ENCODE data around the gene BCO2.
"Not testable (repeated sequence)": the region's sequence is repeated elsewhere in the genome, so short reads cannot be mapped to it uniquely, and the experiment has no call there.

BCO2 gene

DNA sequence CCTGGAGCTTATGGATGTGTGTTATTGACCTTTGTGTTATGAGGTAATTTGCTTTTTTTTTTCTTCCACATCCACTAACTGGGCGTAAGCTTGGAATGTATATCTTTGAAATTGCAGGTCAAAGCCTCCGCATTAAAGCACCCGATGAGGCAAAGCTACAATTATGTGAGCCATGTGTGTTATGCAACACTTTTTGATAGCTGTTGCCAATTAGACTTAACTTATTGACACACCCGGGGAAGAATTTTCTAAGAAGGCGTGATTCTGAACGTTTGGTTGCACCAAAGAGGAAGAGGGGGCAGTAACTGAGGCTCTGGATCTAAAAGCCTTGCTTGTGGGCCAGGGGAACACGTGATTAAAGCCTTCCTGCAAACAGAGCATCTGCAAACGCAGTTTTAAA, 8.8 kb upstream of the BCO2 start:
- DNase-seq (ENCODE audit: low read depth), result no peak

DNA sequence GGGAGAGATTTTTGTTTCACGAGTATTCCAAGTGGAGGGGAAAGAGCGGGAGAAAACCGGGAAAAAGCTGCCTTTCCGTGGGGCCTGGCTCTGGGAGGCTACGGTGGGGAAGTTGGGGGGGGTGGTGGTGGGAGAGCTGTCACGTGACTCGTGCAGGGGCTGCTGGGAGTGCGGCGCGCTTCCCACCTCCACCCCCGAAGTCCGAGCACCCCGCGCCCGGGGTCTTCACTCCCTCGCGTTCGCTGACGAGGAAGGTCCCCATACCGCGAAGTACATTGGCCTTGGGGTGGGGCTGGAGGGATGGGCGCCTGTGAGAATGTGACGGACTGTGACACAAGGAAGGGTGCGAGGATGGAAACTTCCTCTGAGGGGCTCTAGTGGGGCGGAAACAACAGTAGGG, 8.2 kb upstream of the BCO2 start, which contains the start of gene TEX12:
TSS of gene TEX12 (plus strand) at position 228 of the 400 bp plus-strand sequence. CDS start 1,897 bp downstream, outside the sequence.
- DNase-seq (ENCODE audit: low read depth), result no peak

DNA sequence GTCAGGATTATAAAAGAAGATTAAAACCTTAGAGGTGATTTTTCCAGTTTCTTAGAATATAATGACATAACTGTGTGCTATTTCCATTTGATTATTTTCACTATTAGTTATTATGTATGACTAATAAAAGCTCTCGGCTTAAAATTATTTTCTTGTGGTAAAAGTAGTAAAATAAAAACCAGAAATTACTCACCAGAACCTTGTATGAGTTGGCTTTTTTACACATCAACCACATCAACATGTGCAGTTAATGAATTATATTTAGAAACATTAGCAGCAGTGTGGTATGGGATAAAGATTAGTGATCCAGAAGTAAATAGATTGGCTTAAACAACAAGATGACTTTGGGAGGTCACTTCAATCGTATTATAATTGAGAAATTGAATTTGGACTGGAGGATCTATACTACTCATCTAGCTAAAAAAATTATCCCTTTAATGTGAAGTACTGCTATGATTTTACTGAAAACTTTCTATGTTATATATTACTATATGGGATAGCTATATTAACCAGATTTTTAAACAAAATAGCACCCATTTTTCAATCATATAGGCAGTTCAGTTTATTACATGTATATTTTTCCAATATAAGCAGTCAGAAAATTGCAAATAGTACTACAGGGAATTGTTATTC, 2.8 kb upstream of the BCO2 start:
- DNase-seq (ENCODE audit: low read depth), result no peak

DNA sequence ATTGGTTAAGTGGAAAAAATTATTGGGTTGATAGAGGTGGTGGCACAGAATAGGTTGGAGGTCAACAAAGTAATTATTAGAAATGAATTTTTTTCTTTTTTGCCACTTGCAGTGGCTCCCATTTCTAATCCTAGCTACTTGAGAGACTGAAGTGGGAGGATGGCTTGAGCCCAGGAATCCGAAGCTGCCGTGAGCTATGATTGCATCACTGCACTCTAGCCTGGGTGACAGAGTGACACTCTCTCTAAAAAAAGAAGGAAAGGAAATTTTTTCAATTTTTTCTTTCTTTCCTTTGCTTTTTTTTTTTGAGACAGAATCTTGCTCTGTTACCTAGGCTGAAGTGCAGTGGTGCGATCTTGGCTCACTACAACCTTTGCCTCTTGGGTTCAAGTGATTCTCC, 2.2 kb upstream of the BCO2 start:
- no peak for DNase-seq (ENCODE audit: low read depth)

DNA sequence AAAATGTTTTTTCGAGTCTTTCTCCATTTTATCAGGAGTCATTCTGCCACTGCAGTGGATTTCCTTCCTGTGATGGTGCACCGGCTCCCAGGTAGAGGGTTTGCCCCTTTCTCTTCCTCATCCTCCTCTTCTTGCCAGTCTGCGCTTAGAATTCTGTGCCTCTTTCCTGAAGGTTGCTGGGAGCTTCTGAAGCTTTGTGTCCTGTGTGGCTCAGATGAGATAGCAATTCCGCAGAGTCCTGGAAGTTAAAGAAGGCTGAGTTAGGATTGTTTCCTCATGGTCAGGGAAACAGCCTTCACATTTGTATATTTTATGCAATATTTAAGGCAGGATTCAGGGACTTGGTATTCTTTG, 264 bp downstream of the BCO2 start:
- no peak for DNase-seq (ENCODE audit: low read depth)

DNA sequence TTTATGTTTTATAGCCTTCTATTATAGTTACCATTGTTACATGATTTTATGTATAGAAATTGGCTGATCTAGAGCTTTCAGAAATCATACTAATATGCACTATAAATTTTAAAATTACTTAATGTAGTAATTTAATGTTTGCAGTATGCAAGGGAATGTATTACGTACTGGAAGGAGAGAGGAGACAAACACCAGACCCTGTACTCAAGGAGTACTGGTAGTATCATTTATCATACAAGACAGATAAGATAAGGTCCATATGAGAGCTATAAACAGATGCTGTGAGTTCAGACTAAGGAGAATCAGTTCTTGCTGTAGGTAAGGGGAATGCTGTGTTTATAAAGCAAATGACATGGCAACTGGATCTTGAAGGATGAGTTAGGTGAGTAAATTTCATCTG, 765 bp downstream of the BCO2 start:
- DNase-seq (ENCODE audit: low read depth), result no peak

DNA sequence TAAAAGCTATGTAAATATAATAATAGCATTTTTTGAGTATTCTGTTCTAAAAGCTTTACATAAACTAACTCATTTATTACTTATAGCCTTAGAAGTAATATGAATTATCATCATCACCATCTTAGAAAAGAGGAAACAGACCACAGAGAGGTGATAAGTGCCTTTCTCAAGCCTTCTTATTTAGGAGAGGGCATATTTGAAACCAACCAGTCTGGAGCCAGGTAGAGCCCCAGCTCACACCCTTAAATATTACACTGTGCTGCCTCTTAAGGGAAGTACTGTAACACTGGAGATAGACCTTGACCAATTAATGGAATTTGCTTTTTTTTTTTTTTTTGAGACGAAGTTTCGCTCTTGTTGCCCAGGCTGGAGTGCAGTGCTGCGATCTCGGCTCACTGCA, 2.3 kb downstream of the BCO2 start:
- no peak for DNase-seq (ENCODE audit: low read depth)

DNA sequence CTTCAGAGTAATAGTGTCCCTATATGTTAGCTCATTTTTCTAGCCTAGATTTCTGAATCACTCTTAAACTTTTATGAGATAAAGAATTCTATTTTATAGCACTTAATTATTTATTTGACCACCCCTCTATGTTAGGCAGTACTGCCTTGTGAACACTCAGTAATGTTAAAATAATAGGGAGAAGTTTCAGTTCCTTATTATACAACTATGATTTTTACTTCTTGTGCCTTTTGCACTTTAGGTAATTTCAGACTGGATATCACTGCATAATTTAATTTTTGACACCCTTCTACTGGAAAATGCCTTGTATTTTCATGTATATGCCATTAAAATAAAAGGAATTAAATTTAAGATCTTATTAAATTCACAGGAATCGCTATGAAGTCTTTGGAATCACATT, 3.1 kb downstream of the BCO2 start:
- DNase-seq (ENCODE audit: low read depth), result no peak

DNA sequence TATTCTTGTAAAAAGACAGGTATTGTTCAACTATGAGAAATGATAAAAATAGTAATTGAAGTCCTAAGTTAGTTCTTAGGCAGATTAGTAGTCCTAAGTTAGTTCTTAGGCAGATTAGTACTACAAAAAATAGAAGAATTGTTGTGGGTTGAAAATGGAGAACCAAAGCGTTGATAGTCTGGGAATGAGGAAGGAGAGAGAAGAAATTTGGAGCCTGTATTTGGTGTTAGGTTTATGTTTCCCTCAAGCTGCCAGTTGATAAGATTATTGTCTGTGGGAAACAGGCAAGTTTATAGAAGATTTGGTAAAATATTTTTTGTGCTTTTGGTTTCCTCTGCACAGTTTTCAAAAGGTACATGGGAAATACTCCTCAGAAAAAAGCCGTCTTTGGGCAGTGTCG, 3.6 kb downstream of the BCO2 start:
- DNase-seq (ENCODE audit: low read depth), result no peak

DNA sequence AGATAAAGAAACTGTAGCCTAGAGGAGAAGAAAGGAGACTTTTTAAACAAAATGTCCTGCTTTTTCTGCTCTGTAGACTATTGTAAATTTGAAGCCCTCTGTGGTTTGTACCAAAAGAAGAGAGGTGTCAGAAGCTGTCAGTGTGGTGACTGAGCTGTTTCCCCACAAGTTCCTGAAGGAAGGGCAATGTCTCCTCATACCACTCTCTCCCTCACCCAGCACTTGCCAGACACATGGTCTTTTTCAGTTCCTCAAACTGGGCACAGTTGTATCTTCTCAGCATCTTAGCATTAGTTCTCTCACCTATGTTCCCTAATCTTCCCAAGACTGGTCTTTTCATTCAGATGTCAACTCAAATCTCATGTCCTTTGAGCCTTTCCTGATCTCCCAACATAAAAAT, 4.3 kb downstream of the BCO2 start:
- no peak for DNase-seq (ENCODE audit: low read depth)

DNA sequence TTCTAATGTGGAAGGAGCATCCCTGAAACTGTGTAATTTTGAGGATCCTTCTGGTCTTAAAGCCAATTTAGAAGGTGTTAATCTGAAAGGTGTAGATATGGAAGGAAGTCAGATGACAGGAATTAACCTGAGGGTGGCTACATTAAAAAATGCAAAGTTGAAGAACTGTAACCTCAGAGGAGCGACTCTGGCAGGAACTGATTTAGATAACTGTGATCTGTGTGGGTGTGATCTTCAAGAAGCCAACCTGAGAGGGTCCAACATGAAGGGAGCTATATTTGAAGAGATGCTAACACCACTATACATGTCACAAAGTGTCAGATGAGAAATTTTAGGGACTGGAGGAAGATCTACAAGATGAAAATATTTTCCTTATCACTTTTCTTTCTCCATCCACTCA, 7.6 kb downstream of the BCO2 start:
- DNase-seq (ENCODE audit: low read depth), result no peak

DNA sequence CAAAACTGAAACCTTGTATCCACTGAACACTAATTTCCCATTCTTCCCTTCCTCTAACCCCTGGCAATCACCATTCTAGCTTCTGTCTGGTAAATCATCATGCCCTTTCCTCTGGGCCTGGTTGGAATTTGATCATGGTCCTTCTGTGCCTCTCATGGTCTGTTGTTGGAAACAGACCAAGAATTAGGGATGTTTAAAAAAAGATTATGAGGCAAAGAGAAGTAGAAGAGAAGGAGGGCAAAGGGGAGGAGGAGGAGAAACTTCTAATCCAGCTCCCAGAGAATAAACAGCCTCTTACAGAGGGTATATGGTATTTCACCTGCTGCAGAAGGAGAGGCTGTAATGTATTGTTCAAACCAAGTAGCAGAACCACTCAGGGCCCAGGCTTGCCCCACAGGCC, 10.6 kb downstream of the BCO2 start:
- no peak for DNase-seq (ENCODE audit: low read depth)

DNA sequence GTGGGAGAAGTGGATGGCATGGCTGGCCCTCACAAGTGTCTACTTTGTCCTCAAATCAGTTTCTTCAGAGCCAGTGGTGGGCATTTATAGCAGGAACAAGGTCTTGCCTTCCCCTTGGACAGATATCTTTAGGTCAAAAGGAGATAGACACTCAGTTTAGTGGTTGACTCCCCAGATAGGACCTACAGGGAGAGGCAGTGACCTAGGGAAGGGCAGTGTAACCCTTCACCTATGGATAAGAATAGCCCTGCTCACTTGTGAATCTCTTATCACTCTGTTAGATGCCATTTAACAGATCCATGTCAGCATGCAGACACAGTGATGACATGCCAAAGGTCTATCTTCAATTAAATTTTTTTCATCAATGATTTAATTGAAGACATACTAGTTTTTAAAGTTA, 11.0 kb downstream of the BCO2 start:
- DNase-seq (ENCODE audit: low read depth), result no peak

DNA sequence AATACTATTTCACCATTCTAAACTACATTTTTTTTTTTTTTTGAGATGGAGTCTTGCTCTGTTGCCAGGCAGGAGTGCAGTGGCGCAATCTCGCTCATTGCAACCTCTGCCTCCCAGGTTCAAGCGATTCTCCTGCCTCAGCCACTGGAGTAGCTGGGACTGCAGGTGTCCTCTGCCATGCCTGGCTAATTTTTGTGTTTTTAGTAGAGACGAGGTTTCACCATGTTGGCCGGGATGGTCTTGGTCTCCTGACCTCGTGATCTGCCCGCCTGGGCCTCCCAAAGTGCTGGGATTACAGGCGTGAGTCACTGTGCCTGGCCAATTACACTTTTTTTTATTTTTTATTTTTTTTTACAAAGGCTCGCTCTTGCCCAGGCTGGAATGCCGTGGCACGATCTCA, 19.8 kb downstream of the BCO2 start:
- DNase-seq (ENCODE audit: low read depth), result not testable (repeated sequence)

DNA sequence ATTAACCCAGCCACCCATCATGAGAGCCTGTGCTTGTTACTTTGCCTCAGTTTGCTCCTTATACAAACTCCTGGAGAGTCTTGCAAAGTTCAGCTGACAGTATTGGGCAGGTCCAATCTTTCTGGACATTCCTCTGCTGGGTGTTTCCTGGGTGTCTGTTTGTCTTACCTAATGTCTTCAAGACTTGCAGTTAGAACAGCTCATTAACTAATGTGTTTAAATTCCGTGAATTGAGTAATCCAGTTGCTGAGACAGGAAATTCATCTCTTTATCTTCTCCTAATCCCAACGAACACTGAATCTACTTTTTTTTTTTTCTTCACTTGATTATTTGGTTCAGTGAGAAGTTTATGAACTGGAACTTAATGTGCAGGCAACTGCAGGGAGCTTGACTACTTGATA, 20.6 kb downstream of the BCO2 start:
- DNase-seq (ENCODE audit: low read depth), result no peak

DNA sequence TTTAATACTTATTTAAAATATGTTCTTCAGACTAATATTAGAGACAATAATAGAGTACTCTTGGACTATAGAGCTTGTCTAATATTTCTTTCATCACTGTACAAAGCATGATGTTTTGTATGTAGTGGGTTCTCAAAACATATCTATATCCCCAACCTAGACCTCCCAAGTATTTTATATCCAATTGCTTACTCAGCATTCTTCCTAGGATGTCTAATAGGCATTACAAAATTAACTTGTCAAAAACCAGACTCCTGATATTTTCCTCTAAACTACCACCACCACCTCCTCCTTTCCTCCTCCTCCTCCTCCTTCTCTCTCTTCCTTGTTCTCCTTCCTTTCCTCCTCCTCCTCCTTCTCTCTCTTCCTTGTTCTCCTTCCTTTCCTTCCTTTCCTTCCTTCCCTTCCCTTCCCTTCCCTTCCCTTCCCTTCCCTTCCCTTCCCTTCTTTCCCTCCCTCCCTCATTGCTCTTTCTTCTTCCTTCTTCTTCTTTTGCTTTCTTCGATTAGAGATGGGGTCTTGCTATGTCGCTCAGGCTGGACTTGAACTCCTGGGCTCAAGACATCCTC, 21.3 kb downstream of the BCO2 start:
- no peak for DNase-seq (ENCODE audit: low read depth)

DNA sequence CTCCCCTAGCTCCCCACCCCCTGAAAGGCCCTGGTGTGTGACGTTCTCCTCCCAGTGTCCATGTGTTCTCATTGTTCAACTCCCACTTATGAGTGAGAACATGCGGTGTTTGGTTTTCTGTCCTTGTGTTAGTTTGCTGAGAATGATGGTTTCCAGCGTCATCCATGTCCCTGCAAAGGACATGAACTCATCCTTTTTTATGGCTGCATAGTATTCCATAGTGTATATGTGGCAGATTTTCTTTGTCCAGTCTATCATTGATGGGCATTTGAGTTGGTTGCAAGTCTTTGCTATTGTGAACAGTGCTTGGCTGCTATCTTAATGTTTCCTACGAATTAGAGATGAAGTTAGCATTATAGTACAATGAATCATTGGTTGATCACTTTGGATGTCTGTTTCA, 23.8 kb downstream of the BCO2 start:
- DNase-seq (ENCODE audit: low read depth), result not testable (repeated sequence)

DNA sequence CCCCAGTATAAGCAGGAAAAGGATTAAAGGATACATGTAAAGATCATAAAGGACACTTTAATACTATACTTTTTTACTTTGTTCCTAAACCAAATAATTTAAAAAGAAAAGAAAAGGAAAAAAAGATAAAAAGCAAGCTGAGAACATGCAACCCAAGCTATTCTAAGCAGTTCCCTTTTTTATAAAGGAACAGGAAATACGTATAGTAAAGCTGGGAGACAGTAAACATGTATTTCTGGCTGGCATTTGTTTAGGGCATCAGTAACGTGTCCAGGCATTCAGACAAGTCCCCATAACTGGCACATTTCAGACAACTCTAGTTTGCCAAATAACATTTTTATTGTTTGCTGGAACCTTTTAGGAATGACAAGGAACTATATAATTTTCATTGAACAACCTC, 24.9 kb downstream of the BCO2 start:
- no peak for DNase-seq (ENCODE audit: low read depth)

DNA sequence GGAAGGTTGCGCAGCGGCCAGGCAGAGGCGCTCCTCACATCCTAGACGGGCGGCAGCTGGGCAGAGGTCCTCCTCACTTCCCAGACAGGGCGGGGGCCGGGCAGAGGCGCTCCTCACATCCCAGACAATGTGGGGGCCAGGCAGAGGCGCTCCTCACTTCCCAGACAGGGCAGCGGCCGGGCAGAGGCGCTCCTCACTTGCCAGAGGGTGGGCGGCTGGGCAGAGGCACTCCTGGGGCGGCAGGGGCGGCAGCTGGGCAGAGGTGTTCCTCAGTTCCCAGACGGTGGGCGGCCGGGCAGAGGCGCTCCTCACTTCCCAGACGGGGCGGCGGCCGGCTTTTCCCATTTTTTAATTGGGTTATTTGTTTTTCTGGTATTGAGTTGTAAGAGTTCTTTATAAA, 30.8 kb downstream of the BCO2 start:
- no peak for DNase-seq (ENCODE audit: low read depth)

DNA sequence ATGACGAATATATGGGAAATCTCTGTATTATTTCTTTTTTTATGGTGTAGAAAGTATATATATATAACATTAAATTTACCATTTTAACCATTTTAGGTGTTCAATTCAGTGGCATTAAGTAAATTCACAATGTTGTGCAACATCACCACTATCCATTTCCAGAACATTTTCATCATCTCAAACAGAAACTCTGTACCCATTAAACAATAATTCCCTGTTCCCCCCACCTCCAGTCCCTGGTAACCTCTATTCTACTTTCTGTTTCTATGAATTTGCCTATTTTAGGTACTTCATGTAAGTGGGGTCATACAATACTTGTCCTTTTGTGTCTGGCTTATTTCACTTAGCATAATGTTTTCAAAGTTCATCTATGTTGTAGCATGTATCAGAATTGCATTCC, 35.6 kb downstream of the BCO2 start:
- no peak for DNase-seq (ENCODE audit: low read depth)

DNA sequence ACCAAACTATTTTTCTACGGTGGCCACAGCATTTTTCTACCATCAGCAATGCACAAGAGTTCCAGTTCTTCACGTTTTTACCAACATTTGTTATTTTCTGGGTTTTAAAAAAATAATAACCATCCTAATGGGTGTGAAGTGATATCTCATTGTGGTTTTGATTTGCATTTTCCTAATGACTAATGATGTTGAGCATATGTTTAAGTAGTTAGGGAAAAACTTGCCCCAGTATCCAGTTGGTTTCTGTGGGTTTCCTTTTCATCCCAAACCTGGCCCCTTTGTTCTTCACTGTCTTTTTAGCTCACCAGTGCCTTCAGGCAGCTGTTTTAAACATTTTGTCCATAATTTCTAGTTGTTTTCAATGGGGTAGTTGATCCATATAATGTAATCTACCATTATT, 36.2 kb downstream of the BCO2 start:
- no peak for DNase-seq (ENCODE audit: low read depth)

DNA sequence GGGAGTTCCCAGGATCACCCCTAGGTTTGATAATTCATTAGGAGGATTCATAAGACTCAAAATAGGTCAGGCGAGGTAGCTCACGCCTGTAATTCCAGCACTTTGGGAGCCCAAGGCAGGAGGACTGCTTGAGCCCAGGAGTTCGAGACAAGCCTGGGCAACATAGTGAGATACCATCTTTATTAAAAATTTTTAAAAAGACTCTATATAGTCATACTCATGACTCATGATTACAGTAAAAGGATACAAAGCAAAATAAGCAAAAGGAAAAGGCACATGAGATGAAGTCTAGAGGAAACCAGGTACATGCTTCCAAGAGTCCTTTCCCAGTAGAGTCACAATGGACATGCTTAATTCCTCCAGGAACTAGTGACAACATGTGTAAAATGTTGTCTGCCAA, 37.0 kb downstream of the BCO2 start:
- DNase-seq (ENCODE audit: low read depth), result no peak

DNA sequence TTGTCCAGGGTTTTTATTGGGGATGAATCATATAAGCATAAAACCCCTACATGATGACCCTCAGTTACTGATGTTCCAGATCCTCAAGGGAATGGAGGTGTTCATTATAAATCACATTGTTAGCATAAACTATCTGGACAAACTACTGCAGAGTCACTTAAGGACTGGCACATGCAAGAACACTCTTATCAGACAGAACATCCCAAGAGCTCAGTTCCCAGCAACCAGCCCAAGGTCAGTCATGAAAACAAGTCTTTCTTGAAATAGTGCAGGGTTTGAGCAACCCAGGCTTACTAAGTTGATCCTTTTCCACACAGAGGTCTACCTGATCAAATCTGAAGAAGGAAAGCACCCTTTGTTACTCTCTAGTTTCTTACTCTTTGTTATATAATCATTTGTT, 37.4 kb downstream of the BCO2 start:
- no peak for DNase-seq (ENCODE audit: low read depth)

DNA sequence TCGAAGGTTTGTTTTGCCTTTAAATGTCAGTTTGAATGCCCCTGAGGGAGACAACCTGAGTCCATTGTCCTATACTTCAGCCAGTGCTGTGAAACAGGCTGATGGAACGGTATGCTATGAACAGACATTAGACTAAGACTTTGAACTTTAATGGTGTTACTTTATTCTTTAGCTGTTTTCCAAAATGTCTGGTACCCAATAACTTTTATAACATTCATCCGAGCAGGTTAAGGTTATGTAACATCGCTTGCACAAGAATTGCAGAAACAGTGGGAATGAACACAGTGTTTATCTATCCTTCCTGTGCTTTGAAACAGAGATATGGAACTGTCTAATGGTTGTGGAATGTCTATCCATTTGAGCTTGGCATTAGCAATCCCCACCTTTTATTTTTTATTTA, 38.4 kb downstream of the BCO2 start:
- DNase-seq (ENCODE audit: low read depth), result no peak

DNA sequence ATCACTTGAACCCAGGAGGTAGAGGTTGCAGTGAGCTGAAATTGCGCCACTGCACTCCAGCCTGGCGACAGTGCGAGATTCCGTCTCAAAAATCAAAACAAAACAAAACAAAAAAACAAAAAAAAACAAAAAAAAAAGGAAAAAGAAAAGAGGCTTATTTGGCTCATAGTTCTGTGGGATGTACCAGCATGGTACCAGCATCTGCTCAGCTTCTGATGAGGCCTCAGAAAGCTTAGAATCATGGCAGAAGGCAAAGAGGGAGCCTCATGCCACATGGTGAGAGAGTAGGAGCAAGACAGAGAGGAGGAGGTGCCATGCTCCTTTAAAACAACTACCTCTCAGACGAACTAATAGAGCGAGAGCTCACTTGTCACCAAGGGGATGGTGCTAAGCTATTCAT, 40.3 kb downstream of the BCO2 start:
- DNase-seq (ENCODE audit: low read depth), result no peak
